Kidney epithelial cell (primary cell): Measurements from ENCODE around the gene CLPSL1. TPM values are rescaled to one million over a fixed set of nuclear protein-coding genes. Genes with fewer than 3 reads are reported as not detected.

ENCODE experiments used
- DNase-seq: peaks from one replicate; pipeline ENCODE4 v3.0.0-alpha.2; 2010; ENCODE audit warnings: low read depth
- H3K27me3 ChIP-seq: 2 replicates; pipeline ENCODE4 v1.6.0; 2011; ENCODE audit warnings: low read length; ENCODE audit not compliant: control insufficient read depth, insufficient read depth
- H3K36me3 ChIP-seq: 2 replicates; pipeline ENCODE4 v1.5.1; 2011; ENCODE audit warnings: low read length; ENCODE audit not compliant: control insufficient read depth, insufficient read depth
- H3K4me3 ChIP-seq: 2 replicates; pipeline ENCODE4 v1.5.1; 2011; ENCODE audit warnings: low read depth, mild to moderate bottlenecking, control low read depth, low read length
- total RNA-seq: library from RNA; depleted of rRNA; stranded (reverse); fragments of >200 nt; gene quantifications from 2 replicates; pipeline ENCODE4 v1.2.3, GENCODE V29; 2015
- TF ChIP-seq, protein P1 (sequence below): IDR thresholded peaks from 2 replicates; pipeline ENCODE4 v1.5.1; 2011; ENCODE audit warnings: mild to moderate bottlenecking, moderate library complexity, low read length, control low read depth, inconsistent platforms; ENCODE audit not compliant: insufficient read depth, poor library complexity, severe bottlenecking

The CLPSL1 gene
- total RNA-seq, 1 donor from 2014 or later = not detected

GRCh38 chr6:35823601-35824000, 42.8 kb downstream of the CLPSL1 start:
- TF ChIP-seq, protein P1, sequence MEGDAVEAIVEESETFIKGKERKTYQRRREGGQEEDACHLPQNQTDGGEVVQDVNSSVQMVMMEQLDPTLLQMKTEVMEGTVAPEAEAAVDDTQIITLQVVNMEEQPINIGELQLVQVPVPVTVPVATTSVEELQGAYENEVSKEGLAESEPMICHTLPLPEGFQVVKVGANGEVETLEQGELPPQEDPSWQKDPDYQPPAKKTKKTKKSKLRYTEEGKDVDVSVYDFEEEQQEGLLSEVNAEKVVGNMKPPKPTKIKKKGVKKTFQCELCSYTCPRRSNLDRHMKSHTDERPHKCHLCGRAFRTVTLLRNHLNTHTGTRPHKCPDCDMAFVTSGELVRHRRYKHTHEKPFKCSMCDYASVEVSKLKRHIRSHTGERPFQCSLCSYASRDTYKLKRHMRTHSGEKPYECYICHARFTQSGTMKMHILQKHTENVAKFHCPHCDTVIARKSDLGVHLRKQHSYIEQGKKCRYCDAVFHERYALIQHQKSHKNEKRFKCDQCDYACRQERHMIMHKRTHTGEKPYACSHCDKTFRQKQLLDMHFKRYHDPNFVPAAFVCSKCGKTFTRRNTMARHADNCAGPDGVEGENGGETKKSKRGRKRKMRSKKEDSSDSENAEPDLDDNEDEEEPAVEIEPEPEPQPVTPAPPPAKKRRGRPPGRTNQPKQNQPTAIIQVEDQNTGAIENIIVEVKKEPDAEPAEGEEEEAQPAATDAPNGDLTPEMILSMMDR = no peak

DNA sequence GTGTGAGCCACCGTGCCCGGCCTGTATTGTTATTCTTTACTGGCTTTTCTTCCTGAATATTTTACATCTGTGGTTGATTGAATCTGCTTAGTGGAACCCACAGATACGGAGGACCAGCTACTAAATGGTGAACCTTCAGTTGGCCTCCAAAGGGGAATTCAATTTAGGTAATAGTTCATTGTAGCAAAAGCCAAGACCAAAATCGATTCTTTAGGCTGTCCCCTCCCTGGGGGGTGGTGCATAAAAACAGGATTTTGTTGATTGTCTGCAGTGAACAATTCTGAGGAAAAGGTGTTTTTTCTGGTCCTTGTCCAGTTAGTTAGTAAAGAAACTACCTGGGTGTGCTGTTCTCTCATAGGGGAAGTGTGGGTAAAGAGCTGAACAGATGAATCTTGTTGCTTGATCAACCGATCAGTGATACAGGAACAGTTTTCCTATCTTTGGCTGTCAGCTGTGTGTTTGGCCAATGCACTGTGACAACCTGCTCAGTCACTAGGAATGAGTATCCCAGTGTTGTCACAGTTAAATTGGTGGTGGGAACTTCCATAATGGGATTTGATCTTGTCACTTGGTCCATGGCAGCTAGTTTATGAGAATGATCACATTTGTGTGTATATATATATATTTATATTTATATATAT, 43.9 kb downstream of the CLPSL1 start:
- H3K36me3 ChIP-seq = no peaks in the 10 kb centered on the region
- H3K4me3 ChIP-seq = no peak overlapping the region
- TF ChIP-seq, protein P1 = no peak
- H3K27me3 ChIP-seq = no peaks in the 10 kb centered on the region
- no peak for DNase-seq

More at GRCh38 chr6:35823601-35824000, 42.8 kb downstream of the CLPSL1 start:
- Histone ChIP-seq H3K4me3 (no peak overlapping the region), H3K27me3 (no peaks in the 10 kb centered on the region), H3K36me3 (no peaks in the 10 kb centered on the region)
- DNase-seq = no peak

- H3K4me3 ChIP-seq = no peak overlapping the region
- TF ChIP-seq, protein P1 = no peak
Measured at GRCh38 chr6:35829306-35829705, 48.5 kb downstream of the CLPSL1 start.

DNA sequence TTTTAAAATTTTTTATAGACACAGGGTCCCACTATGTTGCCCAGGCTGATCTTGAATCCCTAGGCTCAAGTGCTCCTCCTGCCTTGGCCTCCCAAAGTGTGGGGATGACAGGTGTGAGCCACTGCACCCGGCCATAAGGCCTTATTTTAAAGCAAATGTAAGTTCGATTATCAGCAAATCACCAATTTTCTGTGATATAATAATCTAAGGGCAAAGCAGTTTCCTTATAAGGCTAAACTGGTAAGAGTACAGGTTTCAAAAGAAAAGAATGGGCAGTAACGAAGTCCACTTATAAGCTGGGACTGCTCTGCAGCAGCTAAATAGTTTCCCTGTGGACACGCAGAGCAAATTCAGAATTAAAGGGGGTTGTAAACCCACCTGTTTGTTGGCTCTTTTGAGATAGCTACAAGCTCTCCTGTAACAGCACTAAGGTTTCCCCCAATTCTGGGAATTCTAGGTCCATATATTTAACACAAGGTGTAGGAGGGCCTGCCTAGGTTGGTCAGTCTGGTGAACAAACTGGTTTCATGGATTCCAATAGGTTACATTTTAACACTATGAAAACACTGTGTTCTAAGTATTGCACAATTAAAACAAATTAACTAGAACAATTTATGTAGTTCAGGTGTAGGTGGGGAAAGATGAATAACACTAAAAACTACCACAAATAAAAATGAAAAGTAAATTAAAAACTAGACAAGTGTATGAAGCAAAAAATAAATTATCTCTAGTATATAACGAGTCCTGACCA, 50.6 kb downstream of the CLPSL1 start:
- no peak overlapping the region for H3K4me3 ChIP-seq
- TF ChIP-seq, protein P1 = no peak
- DNase-seq = peak; percentile 19
- H3K36me3 ChIP-seq = no peaks in the 10 kb centered on the region
- H3K27me3 ChIP-seq = no peaks in the 10 kb centered on the region

More at GRCh38 chr6:35829306-35829705, 48.5 kb downstream of the CLPSL1 start:
- Histone ChIP-seq H3K36me3 (no peaks in the 10 kb centered on the region), H3K27me3 (no peaks in the 10 kb centered on the region)
- no peak for DNase-seq

- H3K27me3 ChIP-seq = no peaks in the 10 kb centered on the region
- no peak for DNase-seq
- no peaks in the 10 kb centered on the region for H3K36me3 ChIP-seq
- no peak overlapping the region for H3K4me3 ChIP-seq
- TF ChIP-seq, protein P1 = no peak
Measured at GRCh38 chr6:35833536-35833935, 52.7 kb downstream of the CLPSL1 start.

Other genes with a start within 250 kb of the CLPSL1 start
- gene FKBP5, start 92.1 kb upstream of the CLPSL1 start, total RNA-seq = 9.7 and 10.4 TPM in 2 replicates
- gene ARMC12, start 44.0 kb upstream of the CLPSL1 start, total RNA-seq = 0.29 TPM in 1 of 2 replicates, not detected in the other
- not detected in 2 replicates for gene CLPSL2, start 4.4 kb upstream of the CLPSL1 start, total RNA-seq
- gene CLPS, start 16.3 kb downstream of the CLPSL1 start, total RNA-seq = not detected in 2 replicates
- gene LHFPL5, start 24.3 kb downstream of the CLPSL1 start, total RNA-seq = not detected in 2 replicates
- 88.8 and 88.9 TPM in 2 replicates for gene SRPK1, start 140.1 kb downstream of the CLPSL1 start, total RNA-seq
- gene SLC26A8, start 243.6 kb downstream of the CLPSL1 start, total RNA-seq = not detected in 2 replicates
- 33.3 and 35.9 TPM in 2 replicates for gene MAPK14, start 246.8 kb downstream of the CLPSL1 start, total RNA-seq